ENCODE data around the gene GRIA3. TPM values are rescaled to one million over a fixed set of nuclear protein-coding genes. Genes with fewer than 3 reads are reported as not detected.

The GRIA3 gene
- total and polyA plus RNA-seq, 4 donors: 5.1 to 12.4 (median 7.1) TPM

DNA sequence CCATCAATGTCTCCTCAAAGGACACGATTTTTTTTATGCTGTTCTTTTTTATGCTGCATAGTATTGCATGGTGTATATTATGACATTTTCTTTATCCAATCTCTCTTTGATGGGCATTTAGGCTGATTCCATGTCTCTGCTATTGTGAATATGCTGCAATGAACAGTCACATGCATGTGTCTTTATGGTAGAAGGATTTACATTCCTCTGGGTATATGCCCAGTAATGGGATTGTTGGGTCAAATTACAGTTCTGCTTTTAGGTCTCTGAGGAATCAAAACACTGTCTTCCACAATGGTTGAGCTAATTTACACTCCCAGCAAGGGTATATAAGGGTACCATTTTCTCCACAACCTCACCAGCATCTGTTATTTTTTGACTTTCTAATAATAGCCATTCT is 113.9 kb downstream of the GRIA3 start:
- Histone ChIP-seq H3K36me3 (ENCODE audit: control insufficient read depth in 1 of 2, insufficient read depth in 2 of 2, low read length in 1 of 2) (no peaks in the 10 kb centered on the region), H3K27ac (ENCODE audit: low read depth in 1 of 2, low read length in 2 of 2) (no peak overlapping the region), H3K9me3 (ENCODE audit: control insufficient read depth, low read length) (no peaks in the 10 kb centered on the region), H3K4me3 (ENCODE audit: low read length in 2 of 2) (no peak overlapping the region), H3K27me3 (ENCODE audit: control insufficient read depth in 1 of 2, insufficient read depth in 2 of 2, low read length in 1 of 2) (no peaks in the 10 kb centered on the region), H3K4me1 (ENCODE audit: control insufficient read depth in 1 of 2, insufficient read depth in 2 of 2, low read length in 2 of 2) (no peaks in the 10 kb centered on the region)
- intact Hi-C loops (cut with DNase I): no loop called here
- no peak for ATAC-seq (ENCODE audit: low FRiP score)
- WGBS, 2 donors: 67 to 85% methylated on average over 1 of the region's 1 CpG
- DNase-seq: no peak

- no peaks in the 10 kb centered on the region for H3K27me3 ChIP-seq (ENCODE audit: control insufficient read depth in 1 of 2, insufficient read depth in 2 of 2, low read length in 1 of 2)
- no peaks in the 10 kb centered on the region for H3K4me1 ChIP-seq (ENCODE audit: control insufficient read depth in 1 of 2, insufficient read depth in 2 of 2, low read length in 2 of 2)
- 62 to 95% methylated on average over 2 of the region's 2 CpGs for WGBS, 2 donors
- H3K9me3 ChIP-seq (ENCODE audit: control insufficient read depth, low read length): no peaks in the 10 kb centered on the region
- no peaks in the 10 kb centered on the region for H3K36me3 ChIP-seq (ENCODE audit: control insufficient read depth in 1 of 2, insufficient read depth in 2 of 2, low read length in 1 of 2)
- ATAC-seq (ENCODE audit: low FRiP score) (no peak), DNase-seq (no peak)
- H3K4me3 ChIP-seq (ENCODE audit: low read length in 2 of 2): no peak overlapping the region
- H3K27ac ChIP-seq (ENCODE audit: low read depth in 1 of 2, low read length in 2 of 2): no peak overlapping the region
- intact Hi-C loops (cut with DNase I): no loop called here
These were observed 119.4 kb downstream of the GRIA3 start for GRCh38 chrX:123303429-123303828.

DNA sequence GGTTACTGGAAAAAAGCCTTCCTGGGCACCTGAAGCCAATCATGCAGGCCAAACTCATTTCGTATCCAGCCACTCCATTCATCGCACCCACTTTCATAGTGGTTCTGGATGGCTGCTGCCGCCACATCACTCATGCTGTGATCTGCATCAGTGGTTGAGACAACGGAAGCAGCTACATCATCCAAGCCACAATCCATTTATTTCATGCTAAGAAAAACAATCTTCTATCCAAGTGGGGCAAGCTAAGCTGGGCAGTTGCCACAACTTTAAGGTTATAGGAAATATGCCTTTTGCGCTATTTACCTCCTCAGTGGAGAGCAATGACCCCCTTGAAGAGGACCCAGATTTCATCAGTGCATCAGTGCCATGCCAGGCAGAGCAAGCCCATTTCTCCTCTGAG is 124.6 kb downstream of the GRIA3 start:
- ATAC-seq (ENCODE audit: low FRiP score): no peak
- Histone ChIP-seq H3K4me1 (ENCODE audit: control insufficient read depth in 1 of 2, insufficient read depth in 2 of 2, low read length in 2 of 2) (no peaks in the 10 kb centered on the region), H3K9me3 (ENCODE audit: control insufficient read depth, low read length) (no peaks in the 10 kb centered on the region), H3K36me3 (ENCODE audit: control insufficient read depth in 1 of 2, insufficient read depth in 2 of 2, low read length in 1 of 2) (no peaks in the 10 kb centered on the region), H3K27ac (ENCODE audit: low read depth in 1 of 2, low read length in 2 of 2) (no peak overlapping the region), H3K27me3 (ENCODE audit: control insufficient read depth in 1 of 2, insufficient read depth in 2 of 2, low read length in 1 of 2) (no peaks in the 10 kb centered on the region), H3K4me3 (ENCODE audit: low read length in 2 of 2) (no peak overlapping the region)
- intact Hi-C loops (cut with DNase I): no loop called here
- WGBS, 2 donors: 85 to 95% methylated on average over 5 of the region's 5 CpGs
- DNase-seq: no peak

DNA sequence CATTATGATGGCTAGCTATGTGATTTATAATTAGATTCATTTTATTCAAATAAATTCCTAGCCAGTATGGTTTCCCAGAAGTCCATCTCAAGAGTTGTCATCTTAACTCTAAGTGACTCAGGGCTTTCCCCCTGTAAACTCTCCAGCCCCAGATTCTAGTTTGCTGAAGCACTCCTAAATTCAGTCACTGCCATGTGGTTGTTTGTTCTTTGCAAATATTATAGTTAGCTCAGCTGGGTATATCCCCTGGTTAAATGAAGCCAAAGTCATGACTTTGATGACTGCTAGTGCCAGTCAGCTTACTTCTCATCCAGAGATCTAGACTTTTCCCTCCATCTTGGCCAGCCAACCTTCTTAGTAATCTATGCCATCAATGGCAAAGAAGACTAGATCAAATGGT is 126.0 kb downstream of the GRIA3 start:
- no peak for ATAC-seq (ENCODE audit: low FRiP score)

DNA sequence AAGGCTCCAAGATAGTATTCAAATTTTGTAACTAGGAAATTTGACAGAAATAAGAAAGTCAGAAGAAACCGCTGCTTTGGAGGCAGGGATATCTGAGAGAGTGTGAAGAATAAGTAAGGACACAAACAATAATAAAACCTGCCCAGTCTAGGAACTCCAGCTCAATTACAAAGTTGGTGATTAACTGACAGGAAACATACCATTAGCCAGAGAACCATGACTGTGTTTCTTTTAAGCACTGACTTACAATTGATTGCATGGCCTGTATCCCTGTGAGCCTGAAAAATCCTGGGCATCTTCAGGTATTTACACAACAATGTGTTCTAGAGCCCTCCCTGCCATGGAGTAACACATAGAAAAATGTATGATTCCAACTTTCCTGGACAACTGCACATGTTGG is 127.4 kb downstream of the GRIA3 start:
- Histone ChIP-seq H3K36me3 (ENCODE audit: control insufficient read depth in 1 of 2, insufficient read depth in 2 of 2, low read length in 1 of 2) (no peaks in the 10 kb centered on the region), H3K4me3 (ENCODE audit: low read length in 2 of 2) (no peak overlapping the region), H3K4me1 (ENCODE audit: control insufficient read depth in 1 of 2, insufficient read depth in 2 of 2, low read length in 2 of 2) (no peaks in the 10 kb centered on the region), H3K9me3 (ENCODE audit: control insufficient read depth, low read length) (no peaks in the 10 kb centered on the region), H3K27ac (ENCODE audit: low read depth in 1 of 2, low read length in 2 of 2) (no peak overlapping the region), H3K27me3 (ENCODE audit: control insufficient read depth in 1 of 2, insufficient read depth in 2 of 2, low read length in 1 of 2) (no peaks in the 10 kb centered on the region)
- DNase-seq (no peak), ATAC-seq (ENCODE audit: low FRiP score) (no peak)
- intact Hi-C loops (cut with DNase I): no loop called here
- WGBS, 2 donors: 77 to 94% methylated on average over 1 of the region's 1 CpG

More for the DNA sequence above, 126.0 kb downstream of the GRIA3 start:
- H3K27me3 ChIP-seq (ENCODE audit: control insufficient read depth in 1 of 2, insufficient read depth in 2 of 2, low read length in 1 of 2): no peaks in the 10 kb centered on the region
- intact Hi-C loops (cut with DNase I): no loop called here
- no peaks in the 10 kb centered on the region for H3K9me3 ChIP-seq (ENCODE audit: control insufficient read depth, low read length)
- no peak for DNase-seq
- no peak overlapping the region for H3K4me3 ChIP-seq (ENCODE audit: low read length in 2 of 2)
- H3K36me3 ChIP-seq (ENCODE audit: control insufficient read depth in 1 of 2, insufficient read depth in 2 of 2, low read length in 1 of 2): no peaks in the 10 kb centered on the region
- no peak overlapping the region for H3K27ac ChIP-seq (ENCODE audit: low read depth in 1 of 2, low read length in 2 of 2)
- H3K4me1 ChIP-seq (ENCODE audit: control insufficient read depth in 1 of 2, insufficient read depth in 2 of 2, low read length in 2 of 2): no peaks in the 10 kb centered on the region

DNA sequence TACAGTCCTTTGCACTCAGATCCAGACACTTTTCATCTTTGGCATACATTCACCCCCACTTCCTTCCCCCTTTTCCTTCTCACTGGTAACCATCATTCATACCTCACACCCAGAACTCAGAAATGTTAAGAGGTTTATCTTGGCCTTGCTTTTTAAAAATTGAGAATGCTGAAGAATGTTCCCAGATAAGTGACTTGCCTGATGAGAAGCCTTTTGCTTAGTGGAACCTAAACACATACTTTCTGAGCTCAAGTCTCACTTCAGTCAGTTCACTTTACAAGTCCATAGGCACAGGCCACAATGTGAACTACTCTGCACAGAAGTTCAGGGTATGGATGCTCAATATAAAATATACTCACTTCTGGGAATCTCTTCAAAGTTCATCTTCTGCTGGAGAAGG is 129.4 kb downstream of the GRIA3 start:
- no peaks in the 10 kb centered on the region for H3K4me1 ChIP-seq (ENCODE audit: control insufficient read depth in 1 of 2, insufficient read depth in 2 of 2, low read length in 2 of 2)
- no peaks in the 10 kb centered on the region for H3K27me3 ChIP-seq (ENCODE audit: control insufficient read depth in 1 of 2, insufficient read depth in 2 of 2, low read length in 1 of 2)
- intact Hi-C loops (cut with DNase I): no loop called here
- ATAC-seq (ENCODE audit: low FRiP score) (no peak), DNase-seq (no peak)
- H3K27ac ChIP-seq (ENCODE audit: low read depth in 1 of 2, low read length in 2 of 2): no peak overlapping the region
- H3K36me3 ChIP-seq (ENCODE audit: control insufficient read depth in 1 of 2, insufficient read depth in 2 of 2, low read length in 1 of 2): no peaks in the 10 kb centered on the region
- H3K9me3 ChIP-seq (ENCODE audit: control insufficient read depth, low read length): no peaks in the 10 kb centered on the region
- H3K4me3 ChIP-seq (ENCODE audit: low read length in 2 of 2): no peak overlapping the region

DNA sequence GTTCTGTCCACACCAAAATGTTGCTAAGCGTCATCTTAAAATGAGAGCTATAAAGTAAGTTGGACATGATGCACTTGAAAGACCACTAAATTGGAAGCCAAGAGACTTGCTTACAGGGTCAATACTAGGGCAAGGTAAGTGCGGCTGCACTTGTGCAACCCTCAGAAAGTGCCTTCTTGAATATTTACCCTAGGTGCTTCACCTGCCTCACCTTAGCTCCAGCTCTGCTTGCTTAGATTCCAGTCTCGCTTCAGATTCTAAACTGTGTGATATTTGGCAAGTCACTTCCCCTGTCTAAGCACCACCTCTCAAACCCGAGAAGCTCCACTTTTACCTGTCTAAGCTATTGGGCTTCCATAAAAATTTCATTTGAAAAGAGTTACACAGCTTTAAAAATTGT is 136.5 kb downstream of the GRIA3 start:
- ATAC-seq (ENCODE audit: low FRiP score): no peak
- 80 to 95% methylated on average over 4 of the region's 4 CpGs for WGBS, 2 donors

GRCh38 chrX:123322536-123322935 is 138.5 kb downstream of the GRIA3 start:
- ATAC-seq (ENCODE audit: low FRiP score) (no peak), DNase-seq (no peak)
- H3K27me3 ChIP-seq (ENCODE audit: control insufficient read depth in 1 of 2, insufficient read depth in 2 of 2, low read length in 1 of 2): no peaks in the 10 kb centered on the region
- H3K4me3 ChIP-seq (ENCODE audit: low read length in 2 of 2): no peak overlapping the region
- no peaks in the 10 kb centered on the region for H3K9me3 ChIP-seq (ENCODE audit: control insufficient read depth, low read length)
- no peaks in the 10 kb centered on the region for H3K4me1 ChIP-seq (ENCODE audit: control insufficient read depth in 1 of 2, insufficient read depth in 2 of 2, low read length in 2 of 2)
- H3K27ac ChIP-seq (ENCODE audit: low read depth in 1 of 2, low read length in 2 of 2): no peak overlapping the region
- WGBS, 2 donors: 57 to 65% methylated on average over 3 of the region's 3 CpGs
- intact Hi-C loops (cut with DNase I): no loop called here
- peaks cover 0 to 2% of the 10 kb centered on the region in 2 donors for H3K36me3 ChIP-seq (ENCODE audit: control insufficient read depth in 1 of 2, insufficient read depth in 2 of 2, low read length in 1 of 2)

More for the DNA sequence above, 136.5 kb downstream of the GRIA3 start:
- intact Hi-C loops (cut with DNase I): no loop called here
- Histone ChIP-seq H3K27me3 (ENCODE audit: control insufficient read depth in 1 of 2, insufficient read depth in 2 of 2, low read length in 1 of 2) (no peaks in the 10 kb centered on the region), H3K4me1 (ENCODE audit: control insufficient read depth in 1 of 2, insufficient read depth in 2 of 2, low read length in 2 of 2) (no peaks in the 10 kb centered on the region), H3K4me3 (ENCODE audit: low read length in 2 of 2) (no peak overlapping the region), H3K27ac (ENCODE audit: low read depth in 1 of 2, low read length in 2 of 2) (no peak overlapping the region), H3K9me3 (ENCODE audit: control insufficient read depth, low read length) (no peaks in the 10 kb centered on the region), H3K36me3 (ENCODE audit: control insufficient read depth in 1 of 2, insufficient read depth in 2 of 2, low read length in 1 of 2) (no peaks in the 10 kb centered on the region)
- DNase-seq: no peak

- DNase-seq (no peak), ATAC-seq (ENCODE audit: low FRiP score) (no peak)
- H3K27me3 ChIP-seq (ENCODE audit: control insufficient read depth in 1 of 2, insufficient read depth in 2 of 2, low read length in 1 of 2): no peaks in the 10 kb centered on the region
- H3K4me1 ChIP-seq (ENCODE audit: control insufficient read depth in 1 of 2, insufficient read depth in 2 of 2, low read length in 2 of 2): no peaks in the 10 kb centered on the region
- H3K36me3 ChIP-seq (ENCODE audit: control insufficient read depth in 1 of 2, insufficient read depth in 2 of 2, low read length in 1 of 2): peaks cover 0 to 2% of the 10 kb centered on the region in 2 donors
- 61 to 97% methylated on average over 5 of the region's 5 CpGs for WGBS, 2 donors
- intact Hi-C loops (cut with DNase I): no loop called here
- no peaks in the 10 kb centered on the region for H3K9me3 ChIP-seq (ENCODE audit: control insufficient read depth, low read length)
- no peak overlapping the region for H3K4me3 ChIP-seq (ENCODE audit: low read length in 2 of 2)
- H3K27ac ChIP-seq (ENCODE audit: low read depth in 1 of 2, low read length in 2 of 2): no peak overlapping the region
These were observed 140.5 kb downstream of the GRIA3 start for GRCh38 chrX:123324625-123325024.

All from aorta (tissue), 5 donors.